GM19372 (cell line): ENCODE results near the gene NR6A1.

Experiments
- ATAC-seq: cut with Tn5 transposase; IDR thresholded peaks from one replicate; pipeline ENCODE4 v1.9.1; 2021; ENCODE audit warnings: mild to moderate bottlenecking, low read depth, moderate library complexity; ENCODE audit not compliant: unreplicated experiment

NR6A1 gene

DNA sequence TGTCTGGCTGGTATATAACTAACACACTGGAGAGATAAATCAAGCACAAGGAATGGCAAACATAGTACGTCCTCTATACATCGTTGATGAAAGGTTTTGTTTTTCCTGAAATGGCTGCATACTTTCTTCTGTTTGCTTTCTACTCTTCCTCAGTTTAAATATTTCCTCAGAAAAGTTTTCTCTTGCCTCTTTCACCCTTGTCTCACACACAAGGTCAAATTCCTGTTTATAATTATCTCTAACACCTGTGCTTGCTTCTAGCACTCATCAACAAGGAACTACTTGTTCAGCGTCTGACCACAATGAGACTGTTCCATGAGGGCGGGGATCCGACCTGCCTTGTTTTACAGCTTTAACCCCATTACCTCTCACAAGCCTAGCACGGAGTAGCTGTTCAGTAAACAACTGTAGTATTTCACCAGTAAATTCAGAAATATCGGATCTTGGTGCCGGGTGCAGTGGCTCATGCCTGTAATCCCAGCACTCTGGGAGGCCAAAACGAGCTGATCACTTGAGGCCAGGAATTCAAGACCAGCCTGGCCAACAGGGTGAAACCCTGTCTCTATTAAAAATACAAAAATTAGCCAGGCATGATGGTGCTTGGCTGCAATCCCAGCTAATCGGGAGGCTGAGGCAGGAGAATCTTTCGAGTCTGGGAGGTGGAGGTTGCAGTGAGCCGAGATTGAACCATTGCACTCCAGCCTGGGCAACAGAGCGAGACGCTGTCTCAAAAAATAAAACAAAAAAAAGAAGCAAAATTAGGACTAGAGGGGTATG lies 37.0 kb downstream of the NR6A1 start:
- no peak for ATAC-seq

DNA sequence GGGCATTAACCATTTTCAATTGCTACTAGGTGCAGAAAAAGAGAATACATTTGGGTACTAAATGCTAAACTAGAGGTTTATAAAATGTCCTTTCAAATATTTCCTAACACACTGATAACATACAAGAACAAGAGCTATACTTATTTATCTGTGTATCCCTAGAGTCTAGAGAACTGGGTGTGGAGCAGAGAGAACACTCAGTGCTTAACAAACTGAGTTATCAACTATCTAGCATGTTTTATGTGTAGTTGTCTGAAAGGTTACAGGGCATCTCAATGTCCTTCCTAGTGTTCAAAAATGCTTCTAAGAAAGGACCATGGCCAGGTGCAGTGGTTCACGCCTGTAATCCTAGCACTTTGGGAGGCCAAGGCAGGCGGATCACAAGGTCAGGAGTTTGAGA lies 40.3 kb downstream of the NR6A1 start:
- ATAC-seq: no peak

- no peak for ATAC-seq
Measured at GRCh38 chr9:124726886-124727285, 44.2 kb downstream of the NR6A1 start.

- no peak for ATAC-seq
Measured at GRCh38 chr9:124725068-124725452, 46.1 kb downstream of the NR6A1 start.

DNA sequence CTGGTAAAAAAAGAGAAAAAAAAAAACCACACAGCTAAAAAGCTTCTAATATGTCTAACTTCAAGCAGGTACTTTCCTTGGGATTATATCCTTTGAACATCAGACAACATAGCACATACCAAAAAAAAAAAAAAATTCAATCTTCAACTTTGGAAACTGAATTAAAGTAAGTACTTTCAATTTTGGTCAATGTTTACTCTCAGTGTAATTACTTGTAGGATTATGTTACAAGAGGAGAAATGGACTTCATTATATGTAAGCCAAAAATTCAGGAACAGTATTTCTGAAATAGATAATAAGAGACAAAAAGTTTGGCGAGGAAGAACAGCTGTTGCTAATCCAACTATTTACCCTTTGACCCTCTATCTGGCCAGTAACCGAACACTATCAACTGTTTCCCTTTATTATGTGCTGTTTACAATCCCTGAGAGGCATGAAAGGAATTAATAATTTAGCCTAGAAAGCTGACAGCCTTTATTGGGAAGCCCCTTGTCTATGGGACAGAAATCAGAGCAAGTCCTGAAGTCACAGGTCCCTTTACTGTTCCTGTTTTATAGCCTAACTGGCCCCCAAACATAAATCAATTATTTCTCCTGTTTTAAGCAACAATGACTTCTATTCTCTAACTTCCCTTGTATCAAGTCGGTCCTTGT lies 46.6 kb downstream of the NR6A1 start:
- ATAC-seq: no peak

DNA sequence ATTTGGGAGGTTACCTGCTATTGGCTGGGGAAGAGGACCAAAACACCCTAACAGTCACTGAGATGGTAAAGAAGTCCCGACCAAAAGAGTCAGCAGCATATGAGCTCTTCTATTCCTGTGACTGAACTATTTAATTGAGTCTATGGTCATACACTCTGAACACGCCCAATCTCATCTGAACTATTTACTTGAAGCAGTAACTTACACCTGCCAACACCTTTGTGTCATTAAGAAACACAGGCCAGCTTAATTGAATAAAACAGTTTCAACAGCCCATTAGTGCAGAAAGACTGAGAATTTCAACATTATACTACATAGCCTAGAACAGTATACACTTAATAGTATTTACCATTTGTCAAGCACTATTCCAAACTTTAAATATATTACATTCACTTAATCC lies 47.8 kb downstream of the NR6A1 start:
- no peak for ATAC-seq

DNA sequence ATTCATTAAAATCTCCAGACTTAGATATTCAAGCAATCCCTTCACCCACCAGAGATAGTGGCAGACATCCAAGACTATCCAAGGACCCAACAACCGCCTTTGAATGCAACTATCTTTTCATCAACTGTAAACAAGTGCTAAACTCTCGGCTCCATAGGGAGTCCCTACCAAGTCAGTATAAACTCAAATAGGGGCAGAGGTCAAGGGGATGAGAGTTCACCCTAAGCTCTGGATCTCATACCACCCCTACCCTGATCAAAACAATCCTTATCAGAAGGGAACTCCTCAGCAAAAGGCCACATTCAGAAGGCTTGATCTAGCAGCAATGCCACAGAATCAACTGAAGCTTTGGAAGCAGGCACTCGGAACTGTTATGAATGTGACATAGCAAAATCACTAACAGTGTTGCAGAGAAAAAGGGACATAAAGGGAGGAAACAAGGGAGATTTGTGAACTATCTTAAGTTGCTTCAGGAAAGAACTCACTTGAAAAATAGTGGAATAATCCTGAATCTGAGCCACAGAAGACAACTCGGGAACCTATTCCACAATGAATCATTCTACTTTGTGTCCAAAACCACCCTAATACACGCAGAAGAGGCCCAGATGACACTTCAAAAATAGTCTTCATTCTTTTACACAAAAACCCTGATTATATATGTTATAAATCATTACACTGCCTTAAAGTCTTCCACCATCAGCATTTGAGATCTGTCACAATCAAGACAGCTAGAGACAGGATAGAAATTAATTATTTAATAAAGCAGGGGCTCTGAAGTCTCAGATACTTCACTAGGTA lies 49.8 kb downstream of the NR6A1 start:
- ATAC-seq: no peak

- ATAC-seq: no peak
Measured at GRCh38 chr9:124720429-124721108, 50.5 kb downstream of the NR6A1 start.

GRCh38 chr9:124718928-124719327 lies 52.2 kb downstream of the NR6A1 start:
- no peak for ATAC-seq

DNA sequence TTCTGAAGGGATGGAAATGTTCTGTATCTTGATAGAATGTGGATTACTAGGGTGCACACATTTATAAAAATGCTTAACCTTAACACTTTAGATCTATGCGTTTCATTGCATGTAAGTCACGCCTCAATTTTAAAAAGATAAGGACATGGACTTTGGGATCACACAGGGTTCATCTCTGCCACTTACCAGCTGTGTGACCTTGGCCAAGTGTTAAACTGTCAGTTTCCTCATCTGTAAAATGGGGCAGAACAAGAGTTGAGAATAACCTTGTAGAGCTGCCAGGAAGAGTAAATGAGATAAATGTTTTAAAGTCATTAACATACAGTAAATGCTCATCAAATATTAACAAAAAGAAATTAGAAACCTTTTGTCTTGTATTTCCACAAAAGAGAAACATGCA lies 53.5 kb downstream of the NR6A1 start:
- ATAC-seq: no peak

DNA sequence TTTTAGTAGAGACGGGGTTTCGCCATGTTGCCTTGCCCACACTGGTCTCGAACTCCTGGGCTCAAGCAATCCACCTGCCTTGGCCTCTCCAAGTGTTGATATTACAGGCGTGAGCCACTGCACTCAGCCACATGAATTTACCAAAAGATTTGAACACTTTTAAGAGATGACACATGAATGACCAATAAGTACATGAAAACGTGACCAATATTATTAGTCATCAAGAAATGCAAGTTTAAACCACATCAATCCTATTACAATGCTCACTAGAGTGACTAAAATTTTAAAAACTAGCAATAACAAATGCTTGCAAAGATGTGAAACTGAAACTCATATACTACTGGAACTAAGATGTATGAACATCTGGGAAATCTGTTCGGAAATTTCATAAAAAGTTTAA lies 54.3 kb downstream of the NR6A1 start:
- no peak for ATAC-seq

DNA sequence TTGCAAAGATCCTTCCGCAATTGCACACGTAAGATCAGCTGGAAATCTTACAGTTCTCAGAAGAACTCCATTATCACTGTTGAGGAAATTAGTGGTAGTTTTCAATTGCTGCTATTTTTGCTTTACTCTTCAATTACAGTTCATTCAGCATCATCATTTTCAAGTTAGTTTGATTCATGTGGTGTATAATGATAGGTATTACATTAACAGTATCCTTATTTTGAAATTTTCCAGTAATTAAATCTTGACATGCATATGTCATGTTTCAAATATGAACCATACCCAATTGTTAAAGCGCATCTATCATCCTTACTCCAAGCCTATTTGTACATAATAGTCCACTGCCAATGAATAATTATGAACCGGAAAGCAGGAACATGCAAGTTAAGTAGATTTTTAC lies 60.3 kb downstream of the NR6A1 start:
- no peak for ATAC-seq

DNA sequence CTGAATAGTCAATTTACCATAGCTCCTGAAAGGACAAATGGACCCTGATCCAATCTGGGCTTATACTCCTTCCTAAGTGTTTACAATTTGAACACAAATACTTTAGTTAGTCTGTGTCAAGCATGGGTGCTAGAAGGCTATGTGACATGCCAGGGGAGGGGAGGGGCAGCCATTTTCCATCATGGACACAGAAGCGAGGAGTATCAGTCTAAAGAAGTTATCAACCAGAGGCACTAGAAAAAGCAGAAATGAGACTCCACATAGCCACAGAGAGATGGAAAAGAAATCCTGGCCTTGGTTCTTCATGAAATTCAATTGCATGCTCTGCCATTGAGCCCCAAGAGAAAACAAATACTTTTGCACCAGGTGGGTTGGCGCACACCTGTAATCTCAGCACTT lies 61.8 kb downstream of the NR6A1 start:
- ATAC-seq: no peak

- ATAC-seq: no peak
Measured at GRCh38 chr9:124708633-124709291, 62.3 kb downstream of the NR6A1 start.

GRCh38 chr9:124708074-124708473 lies 63.0 kb downstream of the NR6A1 start:
- no peak for ATAC-seq

GRCh38 chr9:124707666-124708065 lies 63.4 kb downstream of the NR6A1 start:
- no peak for ATAC-seq

GRCh38 chr9:124706685-124707084 lies 64.4 kb downstream of the NR6A1 start:
- ATAC-seq: no peak

- no peak for ATAC-seq
Measured at GRCh38 chr9:124699575-124699974, 71.5 kb downstream of the NR6A1 start.

- no peak for ATAC-seq
Measured at GRCh38 chr9:124698265-124698664, 72.8 kb downstream of the NR6A1 start.
